Heart right ventricle (tissue), 16 donors: ENCODE results near the gene FREM2. TPM values are rescaled to one million over a fixed set of nuclear protein-coding genes. Genes with fewer than 3 reads are reported as not detected.

Experiments used
- ATAC-seq, 8 donors: fragments of 200-7000 bp; cut with Tn5 transposase; one replicate each; pipeline ENCODE4 v1.9.1; 2020; ENCODE audit warnings: mild to moderate bottlenecking in 8 of 8, moderate library complexity in 8 of 8, moderate number of reproducible peaks in 1 of 8
- DNase-seq, 2 donors: peaks; one replicate each; pipeline ENCODE4 v3.0.0-alpha.2; 2020
- H3K27ac ChIP-seq, 10 donors: fragments of 200-600 bp; sonication (generic) in 2 of 10; one replicate each; pipeline versions ENCODE4 v1.5.0 to v1.8.0; 2020 to 2022; ENCODE audit warnings: mild to moderate bottlenecking in 3 of 10
- H3K27me3 ChIP-seq, 7 donors: fragments of 200-600 bp; one replicate each; pipeline ENCODE4 v1.8.0; 2021 to 2022; ENCODE audit warnings: mild to moderate bottlenecking in 2 of 7
- H3K36me3 ChIP-seq, 9 donors: fragments of 200-600 bp; sonication (generic) in 1 of 9; one replicate each; pipeline versions ENCODE4 v1.5.0 to v1.8.0; 2020 to 2022; ENCODE audit warnings: mild to moderate bottlenecking in 2 of 9
- H3K4me1 ChIP-seq, 9 donors: fragments of 200-600 bp; sonication (generic) in 1 of 9; one replicate each; pipeline versions ENCODE4 v1.5.0 to v1.8.0; 2020 to 2022; ENCODE audit warnings: mild to moderate bottlenecking in 4 of 9
- H3K4me3 ChIP-seq, 10 donors: fragments of 200-600 bp; sonication (generic) in 2 of 10; one replicate each; pipeline versions ENCODE4 v1.5.0 to v1.8.0; 2020 to 2022; ENCODE audit warnings: mild to moderate bottlenecking in 7 of 10, moderate library complexity in 2 of 10
- H3K9me3 ChIP-seq, 11 donors: fragments of 200-600 bp in 10 of 11; sonication (generic) in 2 of 11; one replicate each; pipeline versions ENCODE4 v1.5.0 to v1.8.0; 2013 to 2022; ENCODE audit warnings: mild to moderate bottlenecking in 2 of 11, control low read depth in 1 of 11, moderate library complexity in 1 of 11
- WGBS, 2 donors: extraction: QIAGEN DNeasy Blood & Tissue Kit; methylation state at CpG; one replicate each; pipeline ENCODE4 v1.1.7; 2013; ENCODE audit warnings: inconsistent platforms in 1 of 2; 5-methylcytosine and 5-hydroxymethylcytosine counted together
- intact Hi-C, 10 donors: fragments of 100-400 bp; cut with DNase I; formaldehyde crosslinking; loops; one replicate each; pipeline versions ENCODE4 v1.11.1 to v1.14.2; 2022
- polyA plus RNA-seq, 2 donors: library from polyadenylated mRNA; stranded (reverse); fragments of 200-250 nt; gene quantifications; one replicate each; pipeline ENCODE4 v1.2.3, GENCODE V29; 2013
- total RNA-seq, 10 donors: library from RNA; stranded (reverse); fragmentation: NEBNext Ultra II Directional in 3 of 10; extraction: Animal tissue kit (Norgen Biotek cat#: 25700) in 3 of 10; gene quantifications; one replicate each; pipeline versions ENCODE4 v1.2.1 to v1.2.4, GENCODE V29; 2021 to 2023
- TF ChIP-seq, protein P1 (sequence below), 9 donors: fragments of 200-600 bp; sonication (generic) in 2 of 9; IDR thresholded peaks; one replicate each; pipeline versions ENCODE4 v1.5.0 to v1.8.0; 2021 to 2022; ENCODE audit warnings: antibody characterized with exemption in 9 of 9, mild to moderate bottlenecking in 5 of 9, moderate library complexity in 1 of 9
- donor health status: Arrhythmogenic right ventricular cardiomyopathy.
- donor health status: ischemic (EF 13 %, LVEDD 7.1; RV severe dilation, severe dysfunction).
- donor health status: healthy with polysubstance abuse.
- donor health status: DM: no; HTN: yes; CAD: no.
- donor health status: DM: no; HTN: no; CAD: no.
- donor health status: ischemic (EF 25% LVEDD 6.9; RV normal size, moderate dysfunction).
- donor health status: ischemic (EF 25% LVEDD 5.7; RV mildly dilated, moderate dysfunction).
- donor health status: healthy.
- donor health status: DM: yes; HTN: yes; CAD: no.
- donor health status: Ischemic cardiomyopathy.
- donor health status: ischemic (EF 35%, LVEDD 5.7; RV mildly dilated, moderate dysfunction).
- donor health status: nonischemic (EF 11% LVEDD 7.7; RV severe dilation, severe dysfunction).
- donor health status: DM: yes; HTN: yes; CAD: no.
- donor health status: PGD.
- donor health status: ischemic (EF 29% LVEDD 5.4; RV normal size, mild dysfunction).
- donor health status: nonischemic (EF 23%, LVEDD 6.1; RV moderate dilation, normal function).

The FREM2 gene
- total and polyA plus RNA-seq, 12 donors: 0.01 to 0.46 (median 0.13) TPM; not detected in 1

DNA sequence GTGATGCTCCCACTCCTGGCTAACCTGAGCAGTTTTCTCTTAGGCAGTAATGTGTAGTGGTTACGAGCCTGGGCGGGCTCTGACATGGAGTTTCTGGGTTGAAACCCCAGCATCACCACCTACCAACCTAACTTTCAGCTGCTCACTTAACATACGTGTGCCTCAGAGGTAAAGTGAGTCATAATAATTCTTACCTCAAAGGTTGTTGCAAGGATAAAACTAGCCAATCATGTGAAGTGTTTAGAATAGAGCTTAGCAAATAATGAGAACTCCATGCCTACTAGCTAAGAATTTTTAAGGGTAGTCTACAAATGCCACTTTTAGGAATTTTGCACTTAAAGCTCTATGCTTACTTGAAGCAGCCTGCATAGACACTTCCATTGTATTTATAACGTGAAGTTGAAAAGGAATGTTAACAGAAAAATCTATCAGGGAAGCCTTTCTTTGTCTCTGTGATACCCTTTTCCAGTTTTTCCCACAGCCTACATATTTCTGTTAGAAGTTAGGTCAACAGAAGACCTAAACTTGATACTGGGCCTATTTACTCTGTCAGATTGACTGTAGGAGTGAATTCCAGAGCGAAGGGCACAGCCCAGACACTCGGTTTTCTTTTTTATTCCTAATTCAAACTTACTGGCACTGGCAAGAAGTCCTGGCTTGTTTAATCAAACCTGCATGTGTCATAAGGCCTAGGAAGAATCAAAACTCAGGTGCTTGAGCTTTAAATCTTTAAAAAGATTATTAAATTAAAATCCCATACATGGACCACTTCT is 90.7 kb downstream of the FREM2 start:
- H3K4me1 ChIP-seq: no peaks in the 10 kb centered on the region
- peaks cover 0 to 7% (median 0%) of the 10 kb centered on the region in 7 donors for H3K27me3 ChIP-seq
- no peak for ATAC-seq
- WGBS, 2 donors: 74 to 84% methylated on average over 6 of the region's 6 CpGs
- intact Hi-C loops: no loop called here
- TF ChIP-seq, protein P1, sequence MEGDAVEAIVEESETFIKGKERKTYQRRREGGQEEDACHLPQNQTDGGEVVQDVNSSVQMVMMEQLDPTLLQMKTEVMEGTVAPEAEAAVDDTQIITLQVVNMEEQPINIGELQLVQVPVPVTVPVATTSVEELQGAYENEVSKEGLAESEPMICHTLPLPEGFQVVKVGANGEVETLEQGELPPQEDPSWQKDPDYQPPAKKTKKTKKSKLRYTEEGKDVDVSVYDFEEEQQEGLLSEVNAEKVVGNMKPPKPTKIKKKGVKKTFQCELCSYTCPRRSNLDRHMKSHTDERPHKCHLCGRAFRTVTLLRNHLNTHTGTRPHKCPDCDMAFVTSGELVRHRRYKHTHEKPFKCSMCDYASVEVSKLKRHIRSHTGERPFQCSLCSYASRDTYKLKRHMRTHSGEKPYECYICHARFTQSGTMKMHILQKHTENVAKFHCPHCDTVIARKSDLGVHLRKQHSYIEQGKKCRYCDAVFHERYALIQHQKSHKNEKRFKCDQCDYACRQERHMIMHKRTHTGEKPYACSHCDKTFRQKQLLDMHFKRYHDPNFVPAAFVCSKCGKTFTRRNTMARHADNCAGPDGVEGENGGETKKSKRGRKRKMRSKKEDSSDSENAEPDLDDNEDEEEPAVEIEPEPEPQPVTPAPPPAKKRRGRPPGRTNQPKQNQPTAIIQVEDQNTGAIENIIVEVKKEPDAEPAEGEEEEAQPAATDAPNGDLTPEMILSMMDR (IDR thresholded peaks at IDR 0.05): no peak
- H3K27ac ChIP-seq: no peak overlapping the region
- H3K9me3 ChIP-seq: peaks cover 0 to 11% (median 0%) of the 10 kb centered on the region in 11 donors
- no peaks in the 10 kb centered on the region for H3K36me3 ChIP-seq
- no peak for DNase-seq
- no peak overlapping the region for H3K4me3 ChIP-seq

DNA sequence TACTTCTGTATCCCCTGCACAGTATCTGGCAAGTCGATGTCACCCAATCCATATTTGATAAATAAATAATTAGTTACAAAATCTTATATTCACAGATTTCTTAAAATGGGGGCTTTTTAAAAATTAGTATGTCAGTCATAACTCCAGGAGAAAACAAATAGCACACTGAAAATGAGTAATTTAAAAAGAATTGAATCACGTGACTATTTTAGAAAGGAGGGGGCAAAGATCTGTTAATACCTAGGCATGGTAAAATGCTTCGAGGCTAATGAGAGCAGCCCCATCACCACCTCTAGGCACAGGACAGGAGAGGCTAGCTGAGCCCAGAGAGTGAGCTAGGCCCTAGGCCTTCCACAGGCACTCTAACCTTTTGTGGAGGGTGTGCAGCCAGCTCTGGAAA is 94.7 kb downstream of the FREM2 start:
- Histone ChIP-seq H3K36me3 (no peaks in the 10 kb centered on the region), H3K27ac (no peak overlapping the region), H3K9me3 (peaks cover 0 to 11% (median 0%) of the 10 kb centered on the region in 11 donors), H3K4me1 (no peaks in the 10 kb centered on the region), H3K27me3 (peaks cover 0 to 4% (median 0%) of the 10 kb centered on the region in 7 donors), H3K4me3 (no peak overlapping the region)
- intact Hi-C loops: no loop called here
- DNase-seq: no peak
- TF ChIP-seq, protein P1 (IDR thresholded peaks at IDR 0.05): no peak
- ATAC-seq: no peak
- 83 to 89% methylated on average over 3 of the region's 3 CpGs for WGBS, 2 donors

DNA sequence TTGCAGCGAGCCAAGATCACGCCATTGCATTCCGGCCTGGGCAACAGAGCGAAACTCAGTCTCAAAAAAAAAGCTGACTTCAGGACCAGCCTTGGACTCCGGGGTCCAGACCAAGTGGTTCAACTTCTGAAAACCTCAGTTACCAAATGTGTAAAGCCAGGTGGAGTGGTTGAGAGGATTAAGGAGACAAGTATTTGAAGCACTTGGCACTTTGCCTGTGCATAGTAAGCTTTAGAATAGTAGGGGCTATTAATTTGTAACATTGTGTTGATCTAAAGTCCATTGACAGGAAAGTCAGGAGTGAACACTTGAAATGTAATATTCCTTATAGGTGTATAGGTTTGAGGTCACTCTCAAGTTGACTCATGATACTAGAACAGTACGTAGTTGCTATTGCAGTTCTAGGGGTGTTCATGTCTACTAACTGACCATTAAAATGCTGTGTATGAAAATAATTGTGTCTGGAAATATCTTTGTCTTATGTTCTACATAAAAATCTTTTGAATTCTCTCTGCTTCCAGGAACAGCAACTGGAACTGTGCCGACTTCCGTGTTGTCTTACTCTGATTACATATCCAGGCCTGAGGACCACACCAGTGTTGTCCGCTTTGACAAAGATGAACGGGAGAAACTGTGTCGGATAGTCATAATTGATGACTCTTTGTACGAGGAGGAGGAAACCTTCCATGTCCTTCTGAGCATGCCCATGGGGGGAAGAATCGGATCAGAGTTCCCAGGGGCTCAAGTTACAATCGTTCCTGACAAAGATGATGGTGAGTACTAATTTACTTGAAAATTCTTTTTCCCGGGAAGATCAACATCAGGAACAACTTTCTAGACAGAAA is 97.4 kb downstream of the FREM2 start:
- Histone ChIP-seq H3K9me3 (no peaks in the 10 kb centered on the region), H3K27me3 (peaks cover 0 to 8% (median 0%) of the 10 kb centered on the region in 7 donors), H3K27ac (no peak overlapping the region), H3K4me3 (no peak overlapping the region), H3K36me3 (no peaks in the 10 kb centered on the region), H3K4me1 (no peaks in the 10 kb centered on the region)
- 80 to 84% methylated on average over 15 of the region's 15 CpGs for WGBS, 2 donors
- DNase-seq (no peak), ATAC-seq (no peak)
- intact Hi-C loops: no loop called here
- TF ChIP-seq, protein P1 (IDR thresholded peaks at IDR 0.05): no peak

DNA sequence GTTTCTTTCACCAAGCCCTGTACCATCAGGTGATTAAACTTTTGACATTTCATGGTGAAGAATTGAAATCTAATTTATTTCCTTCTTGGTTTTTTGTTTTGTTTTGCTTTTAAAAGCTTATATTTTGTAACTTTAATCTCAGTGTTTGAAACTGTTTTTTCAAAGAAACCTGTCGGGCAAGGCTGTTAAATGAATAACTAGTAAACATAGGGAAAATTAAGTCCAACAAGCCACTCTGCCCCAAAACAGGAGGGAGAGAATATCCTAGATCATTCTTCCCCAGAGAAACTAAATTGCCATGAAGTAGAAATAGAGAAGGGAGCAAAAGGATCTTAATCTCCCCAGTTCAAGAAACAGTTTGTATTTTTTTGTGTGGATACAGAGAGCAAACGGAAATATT is 98.2 kb downstream of the FREM2 start:
- no peaks in the 10 kb centered on the region for H3K36me3 ChIP-seq
- H3K4me3 ChIP-seq: no peak overlapping the region
- H3K9me3 ChIP-seq: no peaks in the 10 kb centered on the region
- TF ChIP-seq, protein P1 (IDR thresholded peaks at IDR 0.05): no peak
- 73 to 87% methylated on average over 2 of the region's 2 CpGs for WGBS, 2 donors
- H3K4me1 ChIP-seq: no peaks in the 10 kb centered on the region
- no peak overlapping the region for H3K27ac ChIP-seq
- H3K27me3 ChIP-seq: peaks cover 0 to 8% (median 0%) of the 10 kb centered on the region in 7 donors
- intact Hi-C loops: no loop called here
- DNase-seq (no peak), ATAC-seq (no peak)
